G401.6 (cell line): Measurements from ENCODE around the gene HMMR.
A peak's percentile ranks its signal among the peaks of the same experiment; 100 is the strongest.
"Not testable (repeated sequence)": the region's sequence is repeated elsewhere in the genome, so short reads cannot be mapped to it uniquely, and the experiment has no call there.

Source experiments
- FAIRE-seq: peaks from 2 replicates; lab custom pipeline; 2012; peaks lifted over from hg19 to GRCh38; lab: Jason Lieb, UNC

Gene HMMR, protein sequence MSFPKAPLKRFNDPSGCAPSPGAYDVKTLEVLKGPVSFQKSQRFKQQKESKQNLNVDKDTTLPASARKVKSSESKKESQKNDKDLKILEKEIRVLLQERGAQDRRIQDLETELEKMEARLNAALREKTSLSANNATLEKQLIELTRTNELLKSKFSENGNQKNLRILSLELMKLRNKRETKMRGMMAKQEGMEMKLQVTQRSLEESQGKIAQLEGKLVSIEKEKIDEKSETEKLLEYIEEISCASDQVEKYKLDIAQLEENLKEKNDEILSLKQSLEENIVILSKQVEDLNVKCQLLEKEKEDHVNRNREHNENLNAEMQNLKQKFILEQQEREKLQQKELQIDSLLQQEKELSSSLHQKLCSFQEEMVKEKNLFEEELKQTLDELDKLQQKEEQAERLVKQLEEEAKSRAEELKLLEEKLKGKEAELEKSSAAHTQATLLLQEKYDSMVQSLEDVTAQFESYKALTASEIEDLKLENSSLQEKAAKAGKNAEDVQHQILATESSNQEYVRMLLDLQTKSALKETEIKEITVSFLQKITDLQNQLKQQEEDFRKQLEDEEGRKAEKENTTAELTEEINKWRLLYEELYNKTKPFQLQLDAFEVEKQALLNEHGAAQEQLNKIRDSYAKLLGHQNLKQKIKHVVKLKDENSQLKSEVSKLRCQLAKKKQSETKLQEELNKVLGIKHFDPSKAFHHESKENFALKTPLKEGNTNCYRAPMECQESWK

DNA sequence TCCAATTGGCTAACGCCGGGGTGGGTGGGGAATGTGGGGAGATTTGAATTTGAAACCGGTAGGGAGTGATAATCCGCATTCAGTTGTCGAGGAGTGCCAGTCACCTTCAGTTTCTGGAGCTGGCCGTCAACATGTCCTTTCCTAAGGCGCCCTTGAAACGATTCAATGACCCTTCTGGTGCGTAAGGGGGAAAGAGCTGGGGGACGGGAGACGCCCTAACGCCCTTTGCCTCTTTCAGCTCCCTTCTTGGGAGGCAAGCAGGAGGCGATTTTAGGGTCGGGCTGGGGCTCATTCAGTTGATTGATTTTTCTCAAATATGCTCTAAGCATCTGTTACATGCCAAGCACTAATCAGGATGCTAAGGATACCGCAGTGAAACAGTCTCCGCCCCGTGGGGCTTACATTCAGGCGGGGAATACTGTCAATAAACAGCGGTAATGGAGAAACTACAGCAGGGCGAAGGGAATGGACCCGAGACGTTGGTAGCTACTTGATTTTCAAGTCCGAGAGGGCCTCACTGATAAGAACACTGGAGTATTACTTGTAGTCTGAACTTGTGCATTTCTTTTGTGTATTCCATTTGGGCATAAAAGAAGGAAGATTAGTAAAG is at the start of gene HMMR:
Gene HMMR, plus strand, starts transcription at position 71 of the 610 bp plus-strand sequence. Its CDS starts 61 bp downstream, at position 132.
- no peak for FAIRE-seq

- not testable (repeated sequence) for FAIRE-seq
These were observed 44.8 kb upstream of the HMMR start for GRCh38 chr5:163415673-163416072.

DNA sequence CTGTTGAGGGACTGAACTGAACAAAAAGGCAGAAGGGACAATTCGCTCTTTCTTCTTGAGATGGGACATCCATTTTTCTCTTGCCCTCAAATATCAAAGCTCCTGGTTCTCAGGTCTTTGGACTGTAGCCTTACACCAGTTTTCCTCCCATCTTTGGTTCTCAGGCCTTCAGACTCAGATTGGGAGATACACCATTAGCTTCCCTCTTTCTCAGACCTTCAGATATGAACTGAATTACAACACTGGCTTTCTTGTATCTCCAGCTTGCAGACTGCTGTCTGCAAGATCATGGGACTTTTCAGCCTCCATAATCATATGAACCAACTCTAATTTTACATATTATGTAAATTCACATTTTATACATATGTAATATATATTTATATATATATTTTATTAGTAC is 35.6 kb upstream of the HMMR start:
- no peak for FAIRE-seq

DNA sequence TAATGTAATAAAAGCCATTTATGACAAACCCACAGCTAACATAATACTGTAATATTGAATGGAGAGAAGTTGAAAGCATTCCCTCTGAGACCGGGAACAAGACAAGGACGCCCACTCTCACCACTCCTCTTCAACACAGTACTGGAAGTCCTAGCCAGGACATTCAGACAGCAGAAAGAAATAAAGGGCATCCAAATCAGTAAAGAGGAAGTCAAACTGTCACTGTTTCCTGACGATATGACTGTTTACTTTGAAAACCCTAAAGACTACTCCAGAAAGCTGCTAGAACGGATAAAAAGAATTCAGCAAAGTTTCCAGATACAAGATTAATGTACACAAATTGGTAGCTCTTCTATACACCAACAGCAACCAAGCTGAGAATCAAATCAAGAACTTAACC is 34.3 kb upstream of the HMMR start:
- not testable (repeated sequence) for FAIRE-seq

DNA sequence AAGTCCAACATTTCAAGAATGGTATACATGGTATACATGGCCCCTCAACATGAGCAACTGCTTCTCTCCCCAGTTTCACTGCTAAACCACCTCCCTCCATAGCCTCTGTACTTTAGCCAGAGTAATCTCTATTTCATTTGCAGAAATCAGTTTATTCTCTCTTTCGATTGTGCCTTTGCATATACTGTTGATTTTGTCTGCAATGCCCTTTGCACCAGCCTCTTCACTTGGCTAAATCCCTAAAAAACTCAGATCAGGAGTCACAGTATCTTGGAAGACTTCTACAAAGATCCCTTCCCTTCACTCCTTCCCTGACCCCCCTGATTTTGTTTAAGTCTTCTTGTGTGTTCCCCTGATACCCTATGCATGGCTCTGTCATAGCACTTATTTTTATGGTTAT is 27.9 kb upstream of the HMMR start:
- no peak for FAIRE-seq

DNA sequence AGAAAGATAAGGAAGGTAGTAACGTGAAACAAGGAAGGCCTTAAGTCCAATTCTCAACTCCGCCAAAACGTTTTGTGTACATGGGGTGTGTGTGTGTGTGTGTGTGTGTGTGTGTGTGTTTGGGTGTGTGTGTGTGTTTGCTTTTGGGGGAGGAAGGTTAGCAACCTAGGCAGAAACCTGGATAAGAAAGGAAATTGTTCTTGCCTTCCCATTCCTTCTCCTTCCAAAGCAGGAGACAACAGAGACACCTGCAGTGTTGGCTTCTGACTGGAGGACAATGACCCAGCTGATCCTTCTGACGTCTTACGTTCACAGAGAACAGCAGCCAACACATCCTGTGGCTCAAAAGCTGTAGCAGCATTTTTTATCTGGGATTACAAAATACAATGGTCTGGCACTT is 27.2 kb upstream of the HMMR start:
- FAIRE-seq: no peak

DNA sequence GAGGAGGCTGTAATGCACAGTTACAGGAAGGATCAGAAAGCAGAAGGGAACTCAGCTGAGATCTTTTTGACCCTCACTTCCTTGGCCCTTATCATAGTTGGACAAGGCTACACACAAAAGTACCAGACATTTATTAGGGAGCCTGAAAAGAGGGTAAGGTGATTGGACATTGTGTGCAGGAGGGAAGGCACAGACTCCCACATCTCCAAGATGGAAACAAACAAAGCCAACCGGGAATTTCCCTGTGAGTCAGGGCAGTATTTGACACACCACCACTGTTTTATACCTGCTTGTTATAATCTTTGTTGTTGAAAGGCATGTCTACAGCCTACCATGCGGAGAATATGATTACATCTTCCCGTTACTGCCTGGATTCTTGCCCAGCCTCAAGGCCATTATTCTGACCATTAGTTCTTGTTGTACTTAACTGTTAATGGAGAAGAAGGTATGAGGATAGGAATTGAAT is 26.0 kb upstream of the HMMR start:
- FAIRE-seq: no peak

- no peak for FAIRE-seq
These were observed 23.9 kb upstream of the HMMR start for GRCh38 chr5:163436515-163436914.

DNA sequence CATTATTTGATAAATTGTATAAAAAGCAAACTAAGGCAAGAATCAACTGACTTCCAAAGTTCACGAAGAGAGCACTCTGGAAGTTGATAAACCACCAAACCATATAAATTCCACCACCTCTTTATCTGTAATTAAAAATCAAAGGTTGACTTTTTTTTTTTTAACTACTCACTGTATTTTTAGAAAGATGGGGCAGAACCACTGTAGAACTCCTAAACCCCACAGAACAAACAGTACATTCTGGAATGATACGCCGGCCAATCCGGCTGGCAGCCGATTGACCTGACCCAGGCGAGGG is 23.5 kb upstream of the HMMR start:
- no peak for FAIRE-seq

- FAIRE-seq: peak; percentile 100
These were observed 22.9 kb upstream of the HMMR start, which contains the start of gene CCNG1 for GRCh38 chr5:163437309-163438182. Gene CCNG1, plus strand, starts transcription at chr5:163437595. Its CDS starts 1,662 bp downstream, at chr5:163439257.

DNA sequence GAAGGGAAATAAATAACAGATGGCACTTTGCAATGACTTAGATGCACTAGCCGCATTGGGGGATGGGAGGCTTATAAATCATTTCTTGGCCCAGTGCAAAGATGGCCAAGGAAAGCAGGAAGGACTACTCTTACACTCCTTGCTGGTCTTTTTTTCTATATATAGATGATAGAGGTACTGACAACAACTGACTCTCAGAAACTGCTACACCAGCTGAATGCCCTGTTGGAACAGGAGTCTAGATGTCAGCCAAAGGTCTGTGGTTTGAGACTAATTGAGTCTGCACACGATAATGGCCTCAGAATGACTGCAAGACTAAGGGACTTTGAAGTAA is 21.4 kb upstream of the HMMR start:
- no peak for FAIRE-seq

DNA sequence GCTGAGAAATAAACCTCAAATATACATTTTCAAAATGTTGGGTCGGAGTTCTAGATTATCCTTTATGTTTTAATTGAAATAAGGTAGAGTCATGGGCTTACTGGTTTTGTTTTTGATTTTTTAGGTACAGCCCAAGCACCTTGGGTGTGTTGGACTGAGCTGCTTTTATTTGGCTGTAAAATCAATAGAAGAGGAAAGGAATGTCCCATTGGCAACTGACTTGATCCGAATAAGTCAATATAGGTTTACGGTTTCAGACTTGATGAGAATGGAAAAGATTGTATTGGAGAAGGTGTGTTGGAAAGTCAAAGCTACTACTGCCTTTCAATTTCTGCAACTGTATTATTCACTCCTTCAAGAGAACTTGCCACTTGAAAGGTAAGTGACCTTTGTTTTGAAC is 19.5 kb upstream of the HMMR start:
- FAIRE-seq: no peak

DNA sequence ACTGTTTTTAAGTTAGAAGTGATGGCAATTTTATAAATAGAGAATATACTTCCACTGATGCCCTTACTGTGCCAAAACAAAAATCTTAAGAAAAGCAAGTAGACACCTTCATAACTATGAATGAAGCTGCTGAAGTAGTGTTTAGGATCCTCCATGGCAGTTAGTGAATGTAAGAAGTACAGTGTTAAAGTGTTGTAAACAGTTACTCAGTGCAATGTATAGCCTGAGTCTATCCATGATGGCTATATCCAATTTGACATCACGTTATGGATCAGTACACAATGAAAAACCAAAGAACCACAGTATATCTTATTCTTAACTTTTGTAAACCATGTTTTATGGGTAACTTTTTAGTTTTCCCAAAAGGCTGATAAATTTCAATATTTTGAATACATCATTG is 15.9 kb upstream of the HMMR start:
- FAIRE-seq: no peak

DNA sequence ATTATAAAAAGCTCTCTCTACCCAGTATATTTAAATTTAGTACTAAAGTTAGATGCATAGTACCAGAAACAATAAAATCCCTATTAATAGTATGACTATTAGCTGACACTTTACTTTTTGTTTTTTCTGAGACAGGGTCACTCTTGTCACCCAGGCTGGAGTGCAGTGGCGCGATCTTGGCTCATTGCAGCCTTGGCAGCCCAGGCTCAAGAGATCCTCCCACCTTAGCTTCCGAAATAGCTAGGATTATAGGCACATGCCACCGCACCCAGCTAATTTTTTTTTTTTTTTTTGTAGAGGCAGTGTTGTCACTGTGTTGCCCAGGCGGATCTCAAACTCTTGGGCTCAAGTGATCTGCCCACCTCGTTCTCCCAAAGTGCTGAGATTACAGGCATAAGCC is 15.1 kb upstream of the HMMR start:
- no peak for FAIRE-seq

DNA sequence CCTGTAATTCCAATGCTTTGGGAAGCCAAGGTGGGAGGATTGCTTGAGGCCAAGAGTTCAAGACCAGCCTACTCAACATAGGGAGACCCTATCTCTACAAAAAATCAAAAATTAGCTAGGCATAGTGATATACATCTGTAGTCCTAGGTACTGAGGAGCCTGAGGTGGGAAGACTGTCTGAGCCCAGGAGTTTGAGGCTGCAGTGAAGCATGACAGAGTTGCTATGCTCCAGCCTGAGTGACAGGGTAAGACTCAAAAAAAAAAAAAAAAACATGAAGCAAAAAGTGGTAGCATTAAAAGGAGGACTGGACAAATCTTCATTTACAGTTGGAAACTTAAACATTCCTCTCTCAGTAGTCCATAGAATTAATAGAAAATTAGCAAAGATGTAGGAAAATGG is 13.2 kb upstream of the HMMR start:
- FAIRE-seq: no peak

- FAIRE-seq: no peak
These were observed 12.6 kb upstream of the HMMR start for GRCh38 chr5:163447875-163448274.

- peak; percentile 60 for FAIRE-seq
These were observed 11.9 kb upstream of the HMMR start for GRCh38 chr5:163448491-163448890.

GRCh38 chr5:163451489-163451888 is 8.9 kb upstream of the HMMR start:
- FAIRE-seq: no peak

GRCh38 chr5:163453705-163454104 is 6.7 kb upstream of the HMMR start:
- FAIRE-seq: no peak

DNA sequence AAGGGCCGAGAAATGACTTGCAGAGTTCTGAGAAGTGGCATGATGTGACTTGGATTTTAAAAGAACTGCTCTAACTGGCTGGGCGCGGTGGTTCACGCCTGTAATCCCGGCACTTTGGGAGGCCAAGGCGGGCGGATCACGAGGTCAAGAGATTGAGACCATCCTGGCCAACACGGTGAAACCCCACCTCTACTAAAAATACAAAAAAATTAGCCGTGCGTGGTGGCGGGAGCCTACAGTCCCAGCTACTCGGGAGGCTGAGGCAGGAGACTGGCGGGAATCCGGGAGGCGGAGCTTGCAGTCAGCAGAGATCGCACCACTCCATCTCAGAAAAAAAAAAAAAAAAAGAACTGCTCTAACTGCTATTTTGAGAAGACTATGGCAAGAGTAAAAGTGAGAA is 5.0 kb upstream of the HMMR start:
- not testable (repeated sequence) for FAIRE-seq

DNA sequence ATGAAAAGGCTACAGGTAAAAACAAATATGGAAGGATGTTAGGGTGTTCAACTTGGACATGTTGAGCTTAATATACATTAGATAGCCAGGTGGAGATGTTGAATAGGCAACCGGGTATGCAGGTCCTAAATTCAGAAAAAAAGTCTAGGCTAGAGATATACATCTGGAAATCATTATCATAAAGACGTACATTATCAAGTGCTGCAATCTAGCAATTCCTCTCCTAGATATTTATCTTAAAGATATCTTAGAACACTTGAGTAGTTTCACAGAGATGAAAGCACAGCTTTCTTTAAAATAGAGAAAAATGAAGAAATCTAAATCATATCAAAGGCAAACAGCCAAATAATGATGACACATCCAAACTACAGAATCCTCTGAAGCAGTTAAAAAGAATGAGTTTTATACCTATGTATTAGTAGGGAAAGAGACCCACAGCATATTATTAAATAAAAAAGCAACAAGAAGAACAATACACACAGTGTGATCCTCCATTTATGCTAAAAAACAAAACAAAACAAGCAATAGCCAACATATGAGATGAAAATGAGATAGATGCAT is 4.3 kb upstream of the HMMR start:
- FAIRE-seq: no peak

DNA sequence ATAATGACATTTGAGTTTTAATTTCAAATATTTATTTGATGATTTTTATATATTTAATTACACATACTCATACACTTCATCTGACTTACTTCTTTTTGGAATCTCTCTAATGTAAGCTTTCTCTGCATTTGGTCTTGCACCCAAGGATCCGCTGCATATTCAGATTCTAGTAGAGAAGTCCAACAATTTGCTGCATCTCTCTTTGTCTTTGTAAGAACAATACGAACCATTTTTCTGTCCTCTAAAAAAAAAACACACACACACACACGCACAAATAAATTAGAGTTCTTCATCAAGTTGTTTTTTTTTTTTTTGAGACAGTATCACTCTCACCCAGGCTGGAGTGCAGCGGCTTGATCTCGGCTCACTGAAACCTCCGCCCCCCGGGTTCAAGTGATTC is 3.6 kb upstream of the HMMR start:
- no peak for FAIRE-seq
